Measurements from ENCODE around the gene HIPK2.
A peak's percentile ranks its signal among the peaks of the same experiment; 100 is the strongest.

The HIPK2 gene

DNA sequence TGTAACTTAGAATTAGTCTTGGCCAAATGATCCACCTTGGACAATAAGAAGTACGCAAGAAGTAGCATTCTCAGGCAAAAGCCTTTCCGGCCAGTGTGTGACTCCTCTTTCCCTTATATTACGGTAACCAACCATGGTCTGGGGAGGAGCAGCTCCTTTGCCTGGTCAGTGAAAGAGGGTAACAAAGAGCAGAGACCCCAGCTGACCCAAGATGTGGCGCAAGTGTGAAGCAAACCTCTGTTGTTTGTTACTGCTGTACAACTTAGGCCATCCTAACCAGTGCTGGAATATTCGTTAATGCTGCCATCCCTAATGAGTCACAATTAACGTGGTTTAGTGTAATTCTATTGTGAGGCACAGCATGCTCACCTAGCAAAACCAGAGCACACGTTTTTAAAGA is 44.0 kb downstream of the HIPK2 start:
- DNase-seq (ENCODE audit: low spot score), result no peak

GRCh38 chr7:139732471-139733167 is 45.2 kb downstream of the HIPK2 start:
- DNase-seq (ENCODE audit: low spot score), result no peak

- DNase-seq (ENCODE audit: low spot score), result peak; percentile 93
Measured at GRCh38 chr7:139731802-139732470, 45.9 kb downstream of the HIPK2 start.

DNA sequence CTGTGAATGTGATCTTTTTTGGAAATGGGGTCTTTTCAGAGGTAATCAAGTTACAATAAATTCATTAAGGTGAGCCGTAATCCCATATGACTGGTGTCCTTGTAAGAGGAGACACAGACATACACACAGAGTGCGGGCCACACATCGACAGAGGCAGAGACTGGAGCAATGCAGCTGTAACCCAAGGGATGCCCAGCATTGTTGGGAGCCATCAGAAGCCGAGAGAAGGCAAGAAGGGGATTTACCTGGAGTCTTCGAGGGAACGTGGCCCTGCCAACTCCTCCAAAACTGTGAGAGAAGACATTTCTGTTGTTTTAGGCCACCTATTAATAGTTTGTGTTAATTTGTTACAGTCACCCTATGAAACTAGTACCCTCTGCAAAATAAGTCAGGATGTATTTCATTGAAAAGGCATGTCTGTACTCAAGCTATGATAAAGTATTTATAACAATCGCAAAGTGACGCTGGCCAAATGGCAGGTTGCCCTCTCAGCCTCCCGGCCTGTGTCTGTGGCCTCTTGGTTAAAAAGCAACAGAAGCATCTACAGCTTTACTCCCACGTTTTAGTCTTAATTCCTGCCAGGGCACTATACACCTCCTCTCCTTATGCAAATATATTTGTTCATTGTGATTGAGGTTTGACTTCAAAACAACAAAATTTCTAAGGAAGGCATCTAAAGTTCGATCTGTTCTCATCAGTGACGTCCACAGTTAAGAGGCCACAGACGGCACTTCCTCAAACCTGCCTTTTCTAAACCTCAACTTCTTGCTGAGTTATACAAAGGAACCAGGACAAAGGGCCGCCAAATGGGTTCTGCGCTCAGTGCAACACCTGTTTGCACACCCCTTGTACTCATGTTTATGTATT is 46.8 kb downstream of the HIPK2 start:
- no peak for DNase-seq (ENCODE audit: low spot score)

DNA sequence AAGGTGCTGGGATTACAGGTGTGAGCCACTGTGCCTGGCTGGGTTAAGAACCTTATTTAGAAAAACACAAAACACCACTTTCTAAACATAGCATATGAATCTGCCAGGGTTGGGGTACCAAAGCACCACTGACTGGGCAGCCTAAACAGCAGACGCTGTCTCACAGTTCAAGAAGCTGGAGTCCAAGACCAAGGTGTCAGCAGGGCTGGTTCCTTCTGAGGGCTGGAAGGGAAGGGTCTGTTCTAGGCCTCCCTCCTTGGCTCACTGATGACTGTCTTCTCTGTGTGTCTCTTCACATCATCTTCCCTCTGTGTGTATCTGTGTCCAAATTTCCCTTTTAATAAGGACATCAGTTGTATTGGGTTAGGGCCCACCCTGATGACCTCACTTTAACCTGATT is 49.6 kb downstream of the HIPK2 start:
- no peak for DNase-seq (ENCODE audit: low spot score)

- no peak for DNase-seq (ENCODE audit: low spot score)
Measured at GRCh38 chr7:139727151-139727705, 50.6 kb downstream of the HIPK2 start.

GRCh38 chr7:139726485-139726869 is 51.3 kb downstream of the HIPK2 start:
- DNase-seq (ENCODE audit: low spot score), result no peak

DNA sequence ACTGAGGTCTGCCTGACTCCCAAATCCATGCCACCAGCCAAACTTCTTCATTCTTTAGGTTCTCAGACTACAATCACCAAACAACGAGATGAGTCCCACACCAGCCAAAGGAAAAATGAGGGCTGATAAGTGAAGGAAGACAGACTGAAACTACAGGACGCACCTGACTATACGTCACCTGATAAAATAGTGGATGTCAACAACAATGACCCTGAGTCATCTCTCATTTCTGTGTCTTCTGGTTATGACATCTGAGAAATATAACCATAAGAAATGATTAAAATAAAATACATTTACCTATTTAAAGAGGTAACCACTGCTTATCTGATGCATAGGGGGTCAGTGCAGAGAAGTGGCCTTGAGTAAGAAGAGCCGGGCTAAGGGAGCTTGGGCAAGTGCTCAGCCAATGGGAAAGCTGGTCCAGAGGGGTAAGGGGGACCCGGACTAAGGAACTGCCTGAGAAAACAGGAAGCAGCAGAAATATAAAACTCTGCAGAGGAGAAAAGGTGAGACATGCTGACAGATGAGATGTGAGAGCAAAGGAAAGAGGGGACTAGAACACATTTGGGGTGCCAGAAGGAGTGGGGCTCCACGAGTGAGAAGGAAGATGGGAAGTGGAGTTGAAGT is 51.8 kb downstream of the HIPK2 start:
- DNase-seq (ENCODE audit: low spot score), result no peak

GRCh38 chr7:139725077-139725476 is 52.7 kb downstream of the HIPK2 start:
- DNase-seq (ENCODE audit: low spot score), result no peak

DNA sequence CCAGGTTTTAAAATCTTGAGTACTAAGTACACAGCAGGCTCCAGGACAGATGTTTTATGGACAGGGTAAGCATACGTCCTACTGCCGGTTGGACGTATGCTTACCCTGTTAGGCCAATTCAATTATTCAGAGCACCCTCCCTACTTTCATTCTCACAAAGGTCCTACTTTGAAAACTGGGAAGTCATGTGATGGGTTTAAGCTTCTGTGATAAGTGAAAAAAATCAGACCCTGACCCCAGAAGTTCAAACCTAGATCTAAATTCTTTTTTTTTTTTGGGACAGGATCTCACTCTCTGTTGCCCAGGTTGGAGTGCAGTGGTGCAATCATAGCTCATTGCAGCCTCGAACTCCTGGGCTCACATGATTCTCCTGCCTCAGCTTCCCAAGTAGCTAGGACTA is 55.2 kb downstream of the HIPK2 start:
- no peak for DNase-seq (ENCODE audit: low spot score)

- no peak for DNase-seq (ENCODE audit: low spot score)
Measured at GRCh38 chr7:139721821-139722220, 56.0 kb downstream of the HIPK2 start.

GRCh38 chr7:139721417-139721816 is 56.4 kb downstream of the HIPK2 start:
- no peak for DNase-seq (ENCODE audit: low spot score)

DNA sequence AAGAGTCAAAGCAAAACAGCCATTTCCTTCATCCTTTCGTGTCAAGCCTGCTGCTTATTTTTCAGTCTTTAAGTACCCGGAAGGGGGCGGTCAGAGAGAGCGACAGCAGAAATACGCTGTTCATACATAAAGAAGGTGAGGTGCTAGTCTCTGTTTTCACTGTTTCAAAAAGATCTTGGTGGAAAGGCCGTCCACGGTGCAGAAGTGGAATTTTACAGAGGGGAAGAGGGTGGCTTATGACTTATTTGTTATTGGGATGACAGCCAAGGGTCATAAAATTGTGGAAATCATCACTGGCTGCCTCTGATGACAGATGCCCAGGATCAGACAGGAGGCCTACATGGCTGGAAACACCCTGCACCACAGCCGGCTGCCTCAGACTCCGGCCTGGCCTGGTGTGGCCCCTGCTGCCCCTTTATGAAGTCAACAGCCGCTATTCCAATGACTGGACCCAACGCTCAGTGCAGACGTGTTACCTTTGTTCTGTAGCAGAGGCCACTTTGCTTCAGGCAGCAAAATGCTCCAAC is 57.0 kb downstream of the HIPK2 start:
- DNase-seq (ENCODE audit: low spot score), result peak; percentile 58

- no peak for DNase-seq (ENCODE audit: low spot score)
Measured at GRCh38 chr7:139720186-139720585, 57.6 kb downstream of the HIPK2 start.

DNA sequence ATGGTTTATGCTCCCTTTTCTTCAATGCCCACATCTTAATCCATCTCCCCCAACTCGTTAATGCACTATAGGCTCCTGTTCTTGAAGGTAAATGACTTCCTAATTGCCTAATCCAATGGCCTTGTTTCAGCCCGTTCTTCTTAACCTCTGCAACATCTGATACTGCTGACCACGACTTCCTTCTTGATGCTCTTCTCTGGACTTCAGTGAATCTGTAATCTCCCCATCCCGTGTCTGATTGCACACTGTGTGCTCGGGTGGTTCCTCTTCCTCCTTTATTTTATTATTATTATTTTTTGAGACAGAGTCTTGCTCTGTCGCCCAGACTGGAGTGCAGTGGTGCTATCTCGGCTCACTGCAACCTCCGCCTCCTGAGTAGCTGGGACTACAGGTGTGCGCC is 58.9 kb downstream of the HIPK2 start:
- DNase-seq (ENCODE audit: low spot score), result no peak

DNA sequence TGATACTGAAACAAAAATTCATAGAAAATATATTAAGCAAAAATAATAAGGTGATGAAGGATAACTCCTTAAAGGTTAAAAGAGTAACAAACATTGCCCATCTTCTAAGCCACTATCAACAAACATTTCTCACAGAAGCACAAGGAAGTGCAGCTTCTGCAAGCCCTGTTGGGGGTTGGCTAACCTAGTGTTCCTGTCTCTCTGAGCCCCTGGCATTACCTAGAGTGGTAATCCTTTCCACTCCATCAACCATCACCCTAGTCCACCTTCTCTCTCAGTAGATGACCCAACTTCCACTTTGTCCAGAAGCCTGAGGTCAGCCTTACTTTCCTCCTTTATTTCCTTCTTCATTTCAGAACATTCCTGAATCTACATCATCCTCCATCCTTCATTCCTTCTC is 59.7 kb downstream of the HIPK2 start:
- DNase-seq (ENCODE audit: low spot score), result no peak

- no peak for DNase-seq (ENCODE audit: low spot score)
Measured at GRCh38 chr7:139716156-139716942, 61.4 kb downstream of the HIPK2 start.

- no peak for DNase-seq (ENCODE audit: low spot score)
Measured at GRCh38 chr7:139715194-139715815, 62.5 kb downstream of the HIPK2 start.

- DNase-seq (ENCODE audit: low spot score), result no peak
Measured at GRCh38 chr7:139714163-139714901, 63.5 kb downstream of the HIPK2 start.
